Bronchial smooth muscle cell (primary cell): ENCODE measurements around the gene TMEM266. TPM values are rescaled to one million over a fixed set of nuclear protein-coding genes. Genes with fewer than 3 reads are reported as not detected.

ENCODE experiments used
- total RNA-seq: library from RNA; depleted of rRNA; stranded (reverse); fragments of >200 nt; gene quantifications from 2 replicates; pipeline ENCODE4 v1.2.1, GENCODE V29; 2014

TMEM266 gene
- total RNA-seq = 0.16 and 0.17 TPM in 2 replicates

GRCh38 chr15:76059320-76060117 lies at the start of gene TMEM266:
Gene TMEM266, plus strand, starts transcription at chr15:76059985. Its CDS starts 74,279 bp downstream, at chr15:76134264.

GRCh38 chr15:76011627-76012551 lies 47.9 kb upstream of the TMEM266 start, which contains the start of gene NRG4:
Gene NRG4, minus strand, starts transcription at chr15:76012424. Its CDS starts 1,194 bp downstream, at chr15:76011230.

Other genes with a start within 250 kb of the TMEM266 start
- 42.2 and 68.9 TPM in 2 replicates for gene UBE2Q2, start 216.5 kb upstream of the TMEM266 start, total RNA-seq
- gene FBXO22, start 156.1 kb upstream of the TMEM266 start, total RNA-seq = 55.6 and 75.8 TPM in 2 replicates
- gene NRG4, start 47.6 kb upstream of the TMEM266 start, total RNA-seq = not detected in 2 replicates